D721Med (cell line): ENCODE data around the gene SRCAP.

ENCODE experiments used
- DNase-seq: peaks from one replicate; pipeline ENCODE4 v3.0.0; 2011; ENCODE audit warnings: low spot score; ENCODE audit not compliant: insufficient read length
- FAIRE-seq: peaks from 2 replicates; lab custom pipeline; 2011; peaks lifted over from hg19 to GRCh38; lab: Jason Lieb, UNC
- TF ChIP-seq, protein P1 (sequence below): IDR thresholded peaks from 2 replicates; pipeline ENCODE4 v1.5.1; 2012; ENCODE audit warnings: mild to moderate bottlenecking, control low read depth; ENCODE audit not compliant: insufficient read depth; ENCODE audit errors: missing control alignments

Gene SRCAP

DNA sequence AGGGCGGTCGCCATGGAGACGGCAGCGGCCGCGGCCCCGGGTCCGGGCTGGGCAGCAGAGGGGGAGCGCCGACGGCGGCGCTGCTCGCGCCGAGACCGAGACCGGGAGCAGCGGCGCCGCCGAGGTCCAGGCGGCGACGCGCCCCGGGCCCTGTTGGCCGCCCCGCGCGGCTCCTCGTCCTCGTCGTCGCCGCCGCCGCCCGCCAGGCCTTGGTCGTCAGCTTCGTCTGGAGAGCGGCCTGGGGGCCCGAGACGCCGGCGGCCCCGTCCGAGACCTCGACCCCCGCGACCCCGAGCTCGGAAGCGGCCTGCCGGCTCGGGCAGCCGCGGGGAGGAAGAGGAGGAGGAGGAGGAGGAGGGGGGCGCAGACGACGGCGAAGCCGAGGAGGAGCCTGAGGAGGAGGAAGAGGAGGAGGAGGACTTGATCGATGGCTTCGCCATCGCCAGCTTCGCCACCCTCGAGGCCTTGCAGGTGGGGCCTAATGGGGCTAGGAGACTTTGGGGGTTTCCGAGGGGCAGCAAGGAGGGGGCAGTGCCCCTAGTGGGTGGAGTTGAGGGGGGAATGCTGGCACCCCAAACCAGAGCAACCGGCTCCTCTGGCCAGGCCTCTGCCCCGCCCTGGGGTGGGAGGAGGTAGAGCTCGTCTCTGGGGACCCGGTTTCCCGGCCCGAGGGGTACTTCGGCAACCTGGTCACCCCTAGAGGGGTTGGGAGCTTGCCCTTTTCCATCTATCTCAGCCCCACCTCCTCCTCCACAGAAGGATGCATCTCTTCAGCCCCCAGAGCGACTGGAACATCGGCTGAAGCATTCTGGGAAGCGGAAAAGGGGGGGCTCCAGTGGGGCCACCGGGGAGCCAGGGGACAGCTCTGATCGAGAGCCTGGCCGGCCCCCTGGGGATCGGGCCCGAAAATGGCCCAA is 39.2 kb upstream of the SRCAP start:
- TF ChIP-seq, protein P1, sequence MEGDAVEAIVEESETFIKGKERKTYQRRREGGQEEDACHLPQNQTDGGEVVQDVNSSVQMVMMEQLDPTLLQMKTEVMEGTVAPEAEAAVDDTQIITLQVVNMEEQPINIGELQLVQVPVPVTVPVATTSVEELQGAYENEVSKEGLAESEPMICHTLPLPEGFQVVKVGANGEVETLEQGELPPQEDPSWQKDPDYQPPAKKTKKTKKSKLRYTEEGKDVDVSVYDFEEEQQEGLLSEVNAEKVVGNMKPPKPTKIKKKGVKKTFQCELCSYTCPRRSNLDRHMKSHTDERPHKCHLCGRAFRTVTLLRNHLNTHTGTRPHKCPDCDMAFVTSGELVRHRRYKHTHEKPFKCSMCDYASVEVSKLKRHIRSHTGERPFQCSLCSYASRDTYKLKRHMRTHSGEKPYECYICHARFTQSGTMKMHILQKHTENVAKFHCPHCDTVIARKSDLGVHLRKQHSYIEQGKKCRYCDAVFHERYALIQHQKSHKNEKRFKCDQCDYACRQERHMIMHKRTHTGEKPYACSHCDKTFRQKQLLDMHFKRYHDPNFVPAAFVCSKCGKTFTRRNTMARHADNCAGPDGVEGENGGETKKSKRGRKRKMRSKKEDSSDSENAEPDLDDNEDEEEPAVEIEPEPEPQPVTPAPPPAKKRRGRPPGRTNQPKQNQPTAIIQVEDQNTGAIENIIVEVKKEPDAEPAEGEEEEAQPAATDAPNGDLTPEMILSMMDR, result no peak
- no peak for FAIRE-seq
- no peak for DNase-seq

DNA sequence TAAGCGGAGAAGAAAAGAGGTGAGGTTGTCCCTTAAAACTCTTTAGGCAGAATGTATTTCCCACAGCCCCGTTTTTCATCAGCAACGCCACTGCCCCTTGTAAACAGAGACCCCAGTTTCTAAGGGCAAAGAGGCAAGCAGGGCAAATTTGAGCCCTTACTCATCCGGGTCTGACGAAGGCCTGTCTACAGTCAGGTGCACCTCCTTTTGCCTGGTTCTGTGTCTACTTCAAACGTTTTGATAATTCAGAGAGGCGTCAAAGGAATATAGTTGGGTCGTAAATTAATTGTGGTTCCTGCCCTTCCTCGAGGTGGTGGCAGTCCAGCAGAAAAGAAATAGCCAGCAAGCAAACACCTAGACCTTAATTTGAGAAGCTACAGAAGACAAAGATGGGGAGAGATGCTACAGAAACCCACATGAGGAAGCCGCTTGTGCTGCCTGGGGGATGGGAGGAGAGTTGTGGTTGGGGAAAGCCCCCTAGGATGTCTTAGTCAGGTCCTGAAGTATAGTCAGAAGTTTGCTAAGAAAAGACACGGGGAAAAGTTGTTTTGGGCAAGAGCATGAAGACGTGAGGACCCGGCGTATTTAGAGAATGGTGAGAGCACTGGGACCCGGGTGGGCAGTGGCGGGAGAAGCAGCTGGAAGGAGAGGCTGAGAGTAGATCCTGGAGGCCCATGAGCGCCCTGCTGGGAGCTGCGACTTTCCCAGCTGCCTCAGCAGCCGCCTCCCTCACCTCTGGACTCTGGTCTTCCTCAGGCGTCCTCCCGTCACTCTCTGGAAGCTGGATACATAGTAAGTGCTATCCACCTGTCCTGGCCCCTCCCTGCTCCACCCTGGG is 38.3 kb upstream of the SRCAP start:
- TF ChIP-seq, protein P1, result no peak
- DNase-seq (no peak), FAIRE-seq (no peak)

DNA sequence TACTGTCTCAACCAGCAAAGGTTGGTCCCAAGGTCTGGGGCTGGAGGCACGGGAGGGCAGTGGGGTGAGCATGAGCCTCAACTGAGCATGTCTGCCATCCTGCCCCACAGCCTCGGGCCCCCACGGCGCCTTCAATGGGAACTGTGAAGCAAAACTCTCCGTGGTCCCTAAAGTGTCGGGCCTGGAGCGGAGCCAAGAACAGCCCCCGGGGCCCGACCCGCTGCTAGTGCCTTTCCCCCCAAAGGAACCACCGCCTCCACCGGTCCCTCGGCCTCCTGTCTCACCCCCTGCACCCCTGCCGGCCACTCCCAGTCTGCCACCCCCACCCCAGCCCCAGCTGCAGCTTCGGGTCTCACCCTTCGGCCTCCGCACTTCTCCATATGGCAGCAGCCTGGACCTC is 36.5 kb upstream of the SRCAP start:
- FAIRE-seq (no peak), DNase-seq (no peak)
- TF ChIP-seq, protein P1, result no peak

DNA sequence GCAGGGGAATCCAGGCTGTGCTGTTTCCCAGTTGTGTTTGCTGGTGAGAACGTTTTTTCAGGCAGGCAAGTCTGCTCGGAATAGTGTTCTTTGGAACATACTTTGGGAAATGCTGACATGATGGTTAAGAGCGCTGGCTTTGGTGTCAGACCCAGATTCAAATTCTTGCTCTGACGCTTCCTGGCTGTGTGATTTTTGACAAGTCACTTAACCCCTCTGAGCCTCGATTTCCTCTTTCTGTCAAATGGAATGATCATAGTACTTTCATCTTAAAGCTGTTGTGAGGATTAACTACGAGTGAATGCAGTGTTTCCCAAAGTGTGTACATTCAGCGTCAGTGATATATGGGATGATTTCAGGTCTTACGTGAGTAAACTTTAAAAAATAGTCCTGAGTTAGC is 35.9 kb upstream of the SRCAP start:
- no peak for FAIRE-seq
- no peak for DNase-seq
- TF ChIP-seq, protein P1, result no peak

DNA sequence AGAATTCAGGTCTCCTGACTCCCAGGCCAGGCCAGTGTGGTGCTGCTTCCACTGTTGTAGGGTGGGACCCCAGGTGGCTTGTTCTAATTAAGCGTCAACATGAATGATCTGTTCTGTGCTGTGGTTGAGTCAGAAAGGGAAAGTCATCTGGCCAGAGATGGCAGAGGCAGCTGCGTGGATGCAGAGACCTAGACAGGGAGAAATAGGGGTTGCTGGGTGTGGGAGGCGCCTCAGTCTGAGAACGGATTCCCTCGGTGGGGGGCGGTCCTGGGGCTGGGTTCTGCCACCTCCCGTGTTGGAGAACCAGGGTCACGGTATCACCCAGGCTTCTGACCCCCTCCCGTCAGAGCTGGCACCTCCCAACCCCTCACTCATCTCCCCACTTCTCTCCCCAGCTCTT is 35.2 kb upstream of the SRCAP start:
- FAIRE-seq (no peak), DNase-seq (no peak)
- TF ChIP-seq, protein P1, result no peak

DNA sequence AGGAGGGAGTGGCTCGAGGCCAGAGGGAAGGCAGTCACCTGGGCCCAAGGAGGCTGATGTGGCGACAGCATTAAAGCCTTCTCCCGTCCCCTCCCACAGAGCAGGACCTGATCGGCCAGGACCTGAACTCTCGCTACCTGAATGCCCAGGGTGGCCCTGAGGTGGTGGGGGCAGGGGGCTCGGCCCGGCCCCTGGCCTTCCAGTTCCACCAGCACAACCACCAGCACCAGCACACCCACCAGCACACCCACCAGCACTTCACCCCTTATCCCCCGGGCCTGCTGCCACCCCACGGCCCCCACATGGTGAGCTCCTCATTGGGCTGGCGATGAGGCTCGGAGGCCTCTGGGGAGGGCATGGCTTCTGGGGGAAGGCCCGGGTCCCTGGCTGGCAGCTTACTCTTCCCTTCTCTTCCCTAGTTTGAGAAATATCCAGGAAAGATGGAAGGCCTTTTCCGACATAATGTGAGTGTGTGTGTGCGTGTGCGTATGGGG is 34.3 kb upstream of the SRCAP start:
- no peak for DNase-seq
- TF ChIP-seq, protein P1, result no peak
- no peak for FAIRE-seq
